SK-N-SH treated with all-trans-retinoic acid at 6 μM for 48 hours (cell line): ENCODE results near the gene FMN1.

Experiments used
- ATAC-seq: fragments of 200-7000 bp; cut with Tn5 transposase; 3 replicates; pipeline ENCODE4 v1.9.1; 2020; ENCODE audit warnings: mild to moderate bottlenecking, moderate library complexity
- CREB5 ChIP-seq: fragments of 250-450 bp; sonication (Bioruptor Pico); IDR thresholded peaks from 2 replicates; pipeline ENCODE4 v1.5.1; 2020; ENCODE audit warnings: low read depth, mild to moderate bottlenecking, moderate library complexity
- CSDC2 ChIP-seq: fragments of 250-450 bp; sonication (Bioruptor Pico); IDR thresholded peaks from 2 replicates; pipeline ENCODE4 v1.5.0; 2020; ENCODE audit warnings: mild to moderate bottlenecking, moderate library complexity
- GLIS3 ChIP-seq: fragments of 250-450 bp; sonication (Bioruptor Pico); IDR thresholded peaks from 2 replicates; pipeline ENCODE4 v1.5.0; 2020; ENCODE audit warnings: mild to moderate bottlenecking, moderate library complexity
- ISL1 ChIP-seq: fragments of 250-450 bp; sonication (Bioruptor Pico); IDR thresholded peaks from 2 replicates; pipeline ENCODE4 v2.1.2; 2022; ENCODE audit warnings: mild to moderate bottlenecking, moderate library complexity
- OSR1 ChIP-seq: fragments of 250-450 bp; sonication (Bioruptor Pico); IDR thresholded peaks from 2 replicates; pipeline ENCODE4 v1.8.0; 2022; ENCODE audit warnings: moderate library complexity, mild to moderate bottlenecking, inconsistent platforms
- PATZ1 ChIP-seq: fragments of 250-450 bp; sonication (Bioruptor Pico); IDR thresholded peaks from 2 replicates; pipeline ENCODE4 v1.8.0; 2020; ENCODE audit warnings: mild to moderate bottlenecking, moderate library complexity, borderline replicate concordance
- POU6F1 ChIP-seq: fragments of 250-450 bp; sonication (Bioruptor Pico); IDR thresholded peaks from 2 replicates; pipeline ENCODE4 v1.8.0; 2021; ENCODE audit warnings: low read depth, mild to moderate bottlenecking, moderate library complexity, borderline replicate concordance
- PPARA ChIP-seq: fragments of 250-450 bp; sonication (Bioruptor Pico); IDR thresholded peaks from 2 replicates; pipeline ENCODE4 v1.5.0; 2020; ENCODE audit warnings: mild to moderate bottlenecking, borderline replicate concordance
- SNAI2 ChIP-seq: fragments of 250-450 bp; sonication (Bioruptor Pico); IDR thresholded peaks from 2 replicates; pipeline ENCODE4 v1.5.0; 2020; ENCODE audit warnings: mild to moderate bottlenecking, moderate library complexity
- TCF4 ChIP-seq: fragments of 250-450 bp; sonication (Bioruptor Pico); IDR thresholded peaks from 2 replicates; pipeline ENCODE4 v1.8.0; 2021; ENCODE audit warnings: mild to moderate bottlenecking, moderate library complexity, borderline replicate concordance
- TOX ChIP-seq: fragments of 250-450 bp; sonication (Bioruptor Pico); IDR thresholded peaks from 2 replicates; pipeline ENCODE4 v1.8.0; 2021; ENCODE audit warnings: mild to moderate bottlenecking, moderate library complexity, borderline replicate concordance
- TSHZ2 ChIP-seq: fragments of 250-450 bp; sonication (Bioruptor Pico); IDR thresholded peaks from 2 replicates; pipeline ENCODE4 v1.5.0; 2020; ENCODE audit warnings: mild to moderate bottlenecking, moderate library complexity
- ZC3H10 ChIP-seq: fragments of 250-450 bp; sonication (Bioruptor Pico); IDR thresholded peaks from 2 replicates; pipeline ENCODE4 v1.5.1; 2021; ENCODE audit warnings: mild to moderate bottlenecking, moderate library complexity
- ZFP3 ChIP-seq: fragments of 250-450 bp; sonication (Bioruptor Pico); IDR thresholded peaks from 2 replicates; pipeline ENCODE4 v1.5.0; 2020; ENCODE audit warnings: mild to moderate bottlenecking, moderate library complexity
- ZFP30 ChIP-seq: fragments of 450-650 bp; formaldehyde crosslinking; IDR thresholded peaks from 2 replicates; pipeline ENCODE4 v1.5.0; 2022; ENCODE audit warnings: mild to moderate bottlenecking, moderate library complexity
- ZNF565 ChIP-seq: fragments of 450-650 bp; formaldehyde crosslinking; conservative IDR thresholded peaks from 2 replicates; pipeline ENCODE4 v1.5.0; 2020; ENCODE audit warnings: low read depth, mild to moderate bottlenecking, moderate library complexity
- ZNF70 ChIP-seq: fragments of 450-650 bp; formaldehyde crosslinking; IDR thresholded peaks from 2 replicates; pipeline ENCODE4 v1.5.0; 2020; ENCODE audit warnings: mild to moderate bottlenecking, moderate library complexity
- ZNF8 ChIP-seq: fragments of 450-650 bp; formaldehyde crosslinking; IDR thresholded peaks from 2 replicates; pipeline ENCODE4 v1.5.0; 2020; ENCODE audit warnings: mild to moderate bottlenecking, moderate library complexity
- TF ChIP-seq, protein P1 (sequence below): fragments of 250-450 bp; sonication (Bioruptor Pico); IDR thresholded peaks from 2 replicates; pipeline ENCODE4 v1.5.1; 2021; ENCODE audit warnings: mild to moderate bottlenecking, moderate library complexity

The FMN1 gene

DNA sequence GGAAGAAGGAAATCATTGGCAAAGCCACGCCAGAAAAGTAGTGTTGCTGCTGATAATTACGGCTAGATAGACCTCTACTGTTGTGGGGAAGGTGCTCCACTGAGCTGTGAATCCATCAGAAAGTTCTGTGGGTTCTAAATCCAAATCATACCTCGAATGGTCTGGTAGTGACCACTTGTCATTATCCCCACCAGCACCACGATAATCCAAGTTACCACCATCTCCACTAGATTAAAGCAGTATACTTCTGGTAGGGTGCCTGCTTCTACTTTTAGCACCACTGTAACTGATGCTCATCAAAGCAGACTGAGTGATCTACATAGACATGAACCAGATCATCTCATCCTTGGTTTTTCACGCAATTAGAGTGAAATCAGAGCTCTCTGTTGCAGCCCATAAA is 185.5 kb downstream of the FMN1 start:
- peak; percentile 27 for ATAC-seq
- no peak for TF ChIP-seq TOX (CRISPR knock-in tag)
- TF ChIP-seq ZFP30: no peak
- no peak for TF ChIP-seq SNAI2 (CRISPR knock-in tag)
- no peak for TF ChIP-seq ZFP3 (CRISPR knock-in tag)
- no peak for TF ChIP-seq PPARA (CRISPR knock-in tag)
- TF ChIP-seq CREB5 (CRISPR knock-in tag): no peak
- TF ChIP-seq, protein P1, sequence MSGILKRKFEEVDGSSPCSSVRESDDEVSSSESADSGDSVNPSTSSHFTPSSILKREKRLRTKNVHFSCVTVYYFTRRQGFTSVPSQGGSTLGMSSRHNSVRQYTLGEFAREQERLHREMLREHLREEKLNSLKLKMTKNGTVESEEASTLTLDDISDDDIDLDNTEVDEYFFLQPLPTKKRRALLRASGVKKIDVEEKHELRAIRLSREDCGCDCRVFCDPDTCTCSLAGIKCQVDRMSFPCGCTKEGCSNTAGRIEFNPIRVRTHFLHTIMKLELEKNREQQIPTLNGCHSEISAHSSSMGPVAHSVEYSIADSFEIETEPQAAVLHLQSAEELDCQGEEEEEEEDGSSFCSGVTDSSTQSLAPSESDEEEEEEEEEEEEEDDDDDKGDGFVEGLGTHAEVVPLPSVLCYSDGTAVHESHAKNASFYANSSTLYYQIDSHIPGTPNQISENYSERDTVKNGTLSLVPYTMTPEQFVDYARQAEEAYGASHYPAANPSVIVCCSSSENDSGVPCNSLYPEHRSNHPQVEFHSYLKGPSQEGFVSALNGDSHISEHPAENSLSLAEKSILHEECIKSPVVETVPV (CRISPR knock-in tag): no peak
- TF ChIP-seq PATZ1 (CRISPR knock-in tag): no peak
- TF ChIP-seq OSR1: no peak
- TF ChIP-seq POU6F1: no peak
- no peak for TF ChIP-seq GLIS3 (CRISPR knock-in tag)

DNA sequence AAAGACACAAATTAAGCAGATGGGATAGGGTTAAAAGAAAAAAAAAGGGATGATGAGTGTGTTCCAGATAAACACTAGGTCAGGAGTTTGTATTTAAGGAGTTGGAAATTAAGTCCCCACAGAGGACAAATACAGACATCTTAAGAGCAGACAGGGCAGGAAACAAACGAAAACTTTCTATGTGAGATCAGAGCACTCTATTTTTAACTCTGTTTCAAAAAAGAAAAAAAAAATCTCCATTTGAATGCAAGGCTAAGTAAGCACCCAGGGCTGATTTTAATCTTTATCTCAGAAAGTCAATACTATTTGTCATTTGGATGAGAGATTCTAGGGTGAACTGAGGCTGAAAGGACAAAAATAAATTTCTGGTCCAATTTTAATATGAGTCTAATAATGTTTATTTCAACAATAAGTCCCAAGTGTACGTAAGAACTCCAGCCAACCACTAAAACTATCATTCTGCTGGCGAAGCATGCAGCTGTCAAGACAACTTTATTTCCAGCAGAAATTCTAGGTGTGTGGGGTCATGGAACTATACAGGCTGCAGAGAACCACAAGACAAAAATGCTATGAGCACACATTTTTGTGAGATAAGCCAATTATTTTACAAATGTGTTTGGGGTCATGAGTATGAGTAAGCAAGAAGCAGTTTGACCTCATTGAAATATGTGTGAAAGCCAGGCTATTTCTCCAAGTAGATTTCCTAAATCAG is 186.1 kb downstream of the FMN1 start:
- peak; percentile 63 for ATAC-seq
- TF ChIP-seq TOX (CRISPR knock-in tag) (no peak), ZC3H10 (CRISPR knock-in tag) (no peak), CREB5 (CRISPR knock-in tag) (no peak), GLIS3 (CRISPR knock-in tag) (no peak), ZNF8 (CRISPR knock-in tag) (no peak), ZFP30 (no peak), OSR1 (no peak), ZNF70 (no peak), PPARA (CRISPR knock-in tag) (no peak), TSHZ2 (no peak), ISL1 (CRISPR knock-in tag) (no peak), CSDC2 (no peak), ZNF565 (CRISPR knock-in tag) (no peak), POU6F1 (no peak), TCF4 (CRISPR knock-in tag) (no peak), PATZ1 (CRISPR knock-in tag) (no peak)
- TF ChIP-seq, protein P1 (CRISPR knock-in tag): no peak
